CD4-positive, alpha-beta T cell (primary cell): Measurements from ENCODE around the gene FCF1. TPM values are rescaled to one million over a fixed set of nuclear protein-coding genes. Genes with fewer than 3 reads are reported as not detected.

ENCODE experiments used
- ATAC-seq: fragments of 200-7000 bp; cut with Tn5 transposase; one replicate; pipeline ENCODE4 v1.10.0; 2022; ENCODE audit warnings: mild to moderate bottlenecking; ENCODE audit not compliant: poor library complexity
- CTCF ChIA-PET: fragments of 350-600 bp; sonication (Branson Sonifier 250); formaldehyde crosslinking; loops from one replicate; lab custom pipeline; 2021; ENCODE audit warnings: antibody characterized with exemption, inconsistent platforms; lab: Charles Lee
- POLR2A ChIA-PET: fragments of 350-600 bp; sonication (Branson Sonifier 250); formaldehyde crosslinking; loops from one replicate; lab custom pipeline; 2021; ENCODE audit warnings: antibody characterized with exemption, inconsistent platforms; lab: Charles Lee
- DNase-seq, 14 experiments: peaks; one replicate each; pipeline ENCODE4 v3.0.0-alpha.2; 2013 to 2020; ENCODE audit warnings: mixed read lengths in 2 of 14
- H3K27ac ChIP-seq, 2 donors: one replicate each; pipeline versions ENCODE4 v1.5.1 to v1.7.0; 2013; ENCODE audit warnings: low read length in 2 of 2, low read depth in 1 of 2, mild to moderate bottlenecking in 1 of 2
- H3K27me3 ChIP-seq, 2 experiments: 1 replicate in 1 of 2; 2 replicates in 1 of 2; pipeline versions ENCODE4 v1.6.1 to v1.7.0; 2013; ENCODE audit warnings: low read length in 2 of 2, control low read depth in 1 of 2, mild to moderate bottlenecking in 1 of 2, moderate library complexity in 1 of 2; ENCODE audit not compliant: insufficient read depth in 2 of 2, control insufficient read depth in 1 of 2
- H3K36me3 ChIP-seq: one replicate; pipeline ENCODE4 v1.6.1; 2013; ENCODE audit warnings: low read length, control low read depth; ENCODE audit not compliant: insufficient read depth
- H3K4me1 ChIP-seq: one replicate; pipeline ENCODE4 v1.6.1; 2013; ENCODE audit warnings: low read length, control low read depth; ENCODE audit not compliant: insufficient read depth
- H3K4me3 ChIP-seq: one replicate; pipeline ENCODE4 v1.5.1; 2013; ENCODE audit warnings: mild to moderate bottlenecking, low read length, moderate library complexity
- H3K9me3 ChIP-seq, 2 experiments: 1 replicate in 1 of 2; 2 replicates in 1 of 2; pipeline versions ENCODE4 v1.6.1 to v1.7.0; 2013; ENCODE audit warnings: low read length in 2 of 2, mild to moderate bottlenecking in 2 of 2, control low read depth in 1 of 2, moderate library complexity in 1 of 2; ENCODE audit not compliant: control insufficient read depth in 1 of 2, insufficient read depth in 1 of 2
- H3K27ac Mint-ChIP-seq: one replicate; pipeline ENCODE4 v1.8.0; 2020; ENCODE audit warnings: mixed read lengths
- H3K27me3 Mint-ChIP-seq: one replicate; pipeline ENCODE4 v1.8.0; 2021; ENCODE audit warnings: mixed read lengths
- H3K36me3 Mint-ChIP-seq: one replicate; pipeline ENCODE4 v1.8.0; 2021; ENCODE audit warnings: low read depth, mixed read lengths
- H3K4me1 Mint-ChIP-seq: one replicate; pipeline ENCODE4 v1.8.0; 2021; ENCODE audit warnings: low read depth, mixed read lengths
- H3K4me3 Mint-ChIP-seq: one replicate; pipeline ENCODE4 v1.8.0; 2020; ENCODE audit warnings: mild to moderate bottlenecking, mixed read lengths
- H3K9me3 Mint-ChIP-seq: one replicate; pipeline ENCODE4 v1.8.0; 2020; ENCODE audit warnings: mixed read lengths
- CTCF ChIP-seq: fragments of 200-600 bp; IDR thresholded peaks from one replicate; pipeline ENCODE4 v1.8.0; 2022; ENCODE audit warnings: antibody characterized with exemption, mild to moderate bottlenecking
- intact Hi-C, 2 experiments: fragments of 100-400 bp; cut with DNase I in 1 of 2; cut with micrococcal nuclease in 1 of 2; formaldehyde crosslinking; loops; one replicate each; pipeline versions ENCODE4 v1.15.1 to v1.9.0; 2023 to 2025; cut with DNase I, micrococcal nuclease
- total RNA-seq, 174 experiments: library from RNA in 2 of 174; stranded (reverse) in 2 of 174; gene quantifications; one replicate each; pipeline ENCODE4 v1.2.3 and lab custom pipeline; 2021 to 2026

The FCF1 gene
- total RNA-seq, 2 experiments from 2014 or later: 31.9 to 32.9 TPM

GRCh38 chr14:74697011-74697410 is 15.9 kb upstream of the FCF1 start:
- DNase-seq: no peak
- intact Hi-C loops: no loop called here

GRCh38 chr14:74697543-74697942 is 15.4 kb upstream of the FCF1 start:
- POLR2A ChIA-PET: no interaction called here

More at GRCh38 chr14:74697011-74697410, 15.9 kb upstream of the FCF1 start:
- Histone ChIP-seq H3K4me1 (no peaks in the 10 kb centered on the region), H3K9me3 (peaks cover 0 to 1% of the 10 kb centered on the region in 2 experiments), H3K27ac (no peak overlapping the region), H3K36me3 (peaks cover 23% of the 10 kb centered on the region), H3K4me3 (no peak overlapping the region), H3K27me3 (no peaks in the 10 kb centered on the region)
- Mint-ChIP-seq H3K27ac (no peak overlapping the region), H3K4me1 (peaks cover 30% of the 10 kb centered on the region), H3K9me3 (no peaks in the 10 kb centered on the region), H3K36me3 (peaks cover 51% of the 10 kb centered on the region), H3K27me3 (no peaks in the 10 kb centered on the region), H3K4me3 (no peak overlapping the region)
- no peak for ATAC-seq
- CTCF ChIA-PET: no interaction called here
- POLR2A ChIA-PET: no interaction called here
- no peak for TF ChIP-seq CTCF

GRCh38 chr14:74697976-74698375 is 15.0 kb upstream of the FCF1 start:
- Mint-ChIP-seq H3K36me3 (peaks cover 52% of the 10 kb centered on the region), H3K9me3 (peaks cover 4% of the 10 kb centered on the region), H3K4me3 (no peak overlapping the region), H3K27me3 (no peaks in the 10 kb centered on the region), H3K27ac (no peak overlapping the region), H3K4me1 (peaks cover 34% of the 10 kb centered on the region)
- DNase-seq (no peak), ATAC-seq (no peak)
- no peak for TF ChIP-seq CTCF
- no peaks in the 10 kb centered on the region for H3K4me1 ChIP-seq
- H3K27me3 ChIP-seq: no peaks in the 10 kb centered on the region
- no peak overlapping the region for H3K4me3 ChIP-seq
- H3K36me3 ChIP-seq: peaks cover 18% of the 10 kb centered on the region
- CTCF ChIA-PET: no interaction called here
- H3K9me3 ChIP-seq: peaks cover 0 to 6% of the 10 kb centered on the region in 2 experiments
- H3K27ac ChIP-seq: no peak overlapping the region
- POLR2A ChIA-PET: no interaction called here
- intact Hi-C loops: no loop called here

More at GRCh38 chr14:74697543-74697942, 15.4 kb upstream of the FCF1 start:
- intact Hi-C loops: no loop called here
- ATAC-seq (no peak), DNase-seq (no peak)
- Mint-ChIP-seq H3K9me3 (no peaks in the 10 kb centered on the region), H3K4me3 (no peak overlapping the region), H3K4me1 (peaks cover 30% of the 10 kb centered on the region), H3K27me3 (no peaks in the 10 kb centered on the region), H3K36me3 (peaks cover 48% of the 10 kb centered on the region), H3K27ac (no peak overlapping the region)
- Histone ChIP-seq H3K9me3 (peaks cover 0 to 6% of the 10 kb centered on the region in 2 experiments), H3K27ac (no peak overlapping the region), H3K27me3 (no peaks in the 10 kb centered on the region), H3K4me1 (no peaks in the 10 kb centered on the region), H3K4me3 (no peak overlapping the region), H3K36me3 (peaks cover 18% of the 10 kb centered on the region)
- CTCF ChIA-PET: no interaction called here
- no peak for TF ChIP-seq CTCF
